ENCODE measurements around the gene EYA4.

The EYA4 gene

DNA sequence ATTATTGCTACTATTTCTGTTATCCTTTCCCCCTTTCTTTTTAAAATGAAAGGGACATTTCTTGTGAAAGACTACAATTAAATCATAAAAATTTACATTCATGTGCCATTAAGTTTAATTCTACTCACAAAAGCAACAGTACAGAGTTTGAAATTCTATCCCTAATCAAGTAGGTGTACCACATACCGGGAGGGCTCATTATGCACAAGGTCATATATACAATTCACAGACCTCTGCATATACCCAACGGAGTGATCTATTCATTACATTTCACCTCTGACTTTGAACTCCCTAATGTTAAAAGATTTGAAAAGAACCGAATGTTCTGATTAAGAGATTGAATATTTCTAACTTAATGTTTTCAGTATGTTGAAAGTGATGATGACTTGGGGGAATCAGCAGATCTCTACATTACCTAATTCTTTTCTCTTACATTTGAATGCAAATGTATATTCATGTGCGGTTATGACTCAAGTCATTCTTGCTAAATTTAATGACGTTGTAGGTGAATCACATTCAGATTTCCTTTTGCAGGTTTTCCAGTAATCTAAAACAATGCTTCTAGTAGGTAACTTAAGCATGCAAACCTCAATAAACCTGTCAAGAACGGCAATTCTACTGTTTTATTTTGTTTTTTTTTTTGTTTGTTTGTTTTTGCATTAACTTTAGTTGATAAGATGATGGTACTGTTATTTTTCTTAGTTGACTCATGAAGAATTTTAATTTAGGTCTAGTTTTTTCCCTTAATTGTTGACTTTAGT lies 7.3 kb downstream of the EYA4 start:
- H3K4me3 ChIP-seq (ENCODE audit: low read depth, low read length) = no peak overlapping the region
- peak; percentile 72 for DNase-seq (ENCODE audit: low read depth)
- TF ChIP-seq, protein P1, sequence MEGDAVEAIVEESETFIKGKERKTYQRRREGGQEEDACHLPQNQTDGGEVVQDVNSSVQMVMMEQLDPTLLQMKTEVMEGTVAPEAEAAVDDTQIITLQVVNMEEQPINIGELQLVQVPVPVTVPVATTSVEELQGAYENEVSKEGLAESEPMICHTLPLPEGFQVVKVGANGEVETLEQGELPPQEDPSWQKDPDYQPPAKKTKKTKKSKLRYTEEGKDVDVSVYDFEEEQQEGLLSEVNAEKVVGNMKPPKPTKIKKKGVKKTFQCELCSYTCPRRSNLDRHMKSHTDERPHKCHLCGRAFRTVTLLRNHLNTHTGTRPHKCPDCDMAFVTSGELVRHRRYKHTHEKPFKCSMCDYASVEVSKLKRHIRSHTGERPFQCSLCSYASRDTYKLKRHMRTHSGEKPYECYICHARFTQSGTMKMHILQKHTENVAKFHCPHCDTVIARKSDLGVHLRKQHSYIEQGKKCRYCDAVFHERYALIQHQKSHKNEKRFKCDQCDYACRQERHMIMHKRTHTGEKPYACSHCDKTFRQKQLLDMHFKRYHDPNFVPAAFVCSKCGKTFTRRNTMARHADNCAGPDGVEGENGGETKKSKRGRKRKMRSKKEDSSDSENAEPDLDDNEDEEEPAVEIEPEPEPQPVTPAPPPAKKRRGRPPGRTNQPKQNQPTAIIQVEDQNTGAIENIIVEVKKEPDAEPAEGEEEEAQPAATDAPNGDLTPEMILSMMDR (conservative IDR thresholded peaks at IDR 0.05; ENCODE audit: low read depth, low read length) = no peak

GRCh38 chr6:133251688-133252087 lies 10.5 kb downstream of the EYA4 start:
- no peak for DNase-seq (ENCODE audit: low read depth)
- no peak overlapping the region for H3K4me3 ChIP-seq (ENCODE audit: low read depth, low read length)
- TF ChIP-seq, protein P1 (conservative IDR thresholded peaks at IDR 0.05; ENCODE audit: low read depth, low read length) = no peak

GRCh38 chr6:133254552-133255228 lies 13.5 kb downstream of the EYA4 start:
- peak; percentile 73 for DNase-seq (ENCODE audit: low read depth)
- H3K4me3 ChIP-seq (ENCODE audit: low read depth, low read length) = no peak overlapping the region
- TF ChIP-seq, protein P1 (conservative IDR thresholded peaks at IDR 0.05; ENCODE audit: low read depth, low read length) = no peak

- DNase-seq (ENCODE audit: low read depth) = no peak
- TF ChIP-seq, protein P1 (conservative IDR thresholded peaks at IDR 0.05; ENCODE audit: low read depth, low read length) = no peak
- no peak overlapping the region for H3K4me3 ChIP-seq (ENCODE audit: low read depth, low read length)
Measured at GRCh38 chr6:133257545-133258105, 16.5 kb downstream of the EYA4 start.

- no peak for DNase-seq (ENCODE audit: low read depth)
- TF ChIP-seq, protein P1 (conservative IDR thresholded peaks at IDR 0.05; ENCODE audit: low read depth, low read length) = no peak
- H3K4me3 ChIP-seq (ENCODE audit: low read depth, low read length) = no peak overlapping the region
Measured at GRCh38 chr6:133259561-133259960, 18.4 kb downstream of the EYA4 start.

GRCh38 chr6:133262804-133263203 lies 21.6 kb downstream of the EYA4 start:
- no peak overlapping the region for H3K4me3 ChIP-seq (ENCODE audit: low read depth, low read length)
- DNase-seq (ENCODE audit: low read depth) = no peak
- TF ChIP-seq, protein P1 (conservative IDR thresholded peaks at IDR 0.05; ENCODE audit: low read depth, low read length) = no peak
